IMR-90 (cell line): ENCODE results near the gene COL6A3. TPM values are rescaled to one million over a fixed set of nuclear protein-coding genes. Genes with fewer than 3 reads are reported as not detected.
A peak's percentile ranks its signal among the peaks of the same experiment; 100 is the strongest.

Experiments used
- ATAC-seq: fragments of 200-7000 bp; cut with Tn5 transposase; 2 replicates; pipeline ENCODE4 v1.9.1; 2020; ENCODE audit warnings: low read depth, mild to moderate bottlenecking, moderate library complexity
- BruUV-seq: library from RNA; stranded (reverse); fragments of 400-500 nt; replicated peaks from 2 replicates; lab custom pipeline; 2021; lab: Mats Ljungman, UMichigan
- CTCF ChIA-PET: fragments of 300-600 bp; formaldehyde crosslinking; extraction: SDS; loops from one replicate; lab custom pipeline; 2021; ENCODE audit warnings: antibody characterized with exemption; lab: Yijun Ruan, JAX
- POLR2A ChIA-PET: fragments of 300-600 bp; sonication (Branson Sonifier 250); formaldehyde crosslinking; loops from one replicate; lab custom pipeline; 2022; ENCODE audit warnings: antibody characterized with exemption; ENCODE audit not compliant: unreplicated experiment; lab: Charles Lee
- DNase-seq: peaks from one replicate; pipeline ENCODE4 v3.0.0; 2013
- H2AFZ ChIP-seq: replicated peaks from 2 replicates; pipeline ENCODE3; 2013; ENCODE audit warnings: low read length, mild to moderate bottlenecking; ENCODE audit not compliant: poor library complexity
- H2AK5ac ChIP-seq: 2 replicates; pipeline ENCODE4 v1.6.1; 2013; ENCODE audit warnings: low read depth, low read length, inconsistent platforms
- H2AK9ac ChIP-seq: replicated peaks from 2 replicates; pipeline ENCODE3; 2013; ENCODE audit warnings: mild to moderate bottlenecking, low read depth, low read length, moderate library complexity; ENCODE audit not compliant: poor library complexity
- H2BK120ac ChIP-seq: 2 replicates; pipeline ENCODE4 v1.6.1; 2013; ENCODE audit warnings: low read depth, low read length, inconsistent platforms
- H2BK15ac ChIP-seq: 3 replicates; pipeline ENCODE4 v1.6.1; 2013; ENCODE audit warnings: low read depth, low read length, inconsistent platforms
- H2BK20ac ChIP-seq: 2 replicates; pipeline ENCODE4 v1.6.1; 2013; ENCODE audit warnings: low read depth, mild to moderate bottlenecking, inconsistent platforms, low read length, moderate library complexity
- H2BK5ac ChIP-seq: 2 replicates; pipeline ENCODE4 v1.6.1; 2013; ENCODE audit warnings: mild to moderate bottlenecking, low read depth, low read length, inconsistent platforms; ENCODE audit not compliant: poor library complexity, severe bottlenecking
- H3K14ac ChIP-seq: replicated peaks from 2 replicates; pipeline ENCODE4 v1.6.1; 2013; ENCODE audit warnings: low read depth, low read length, inconsistent platforms
- H3K18ac ChIP-seq: 2 replicates; pipeline ENCODE4 v1.6.1; 2013; ENCODE audit warnings: low read depth, low read length, control low read depth
- H3K23ac ChIP-seq: 2 replicates; pipeline ENCODE4 v1.6.1; 2013; ENCODE audit warnings: low read depth, low read length, inconsistent platforms
- H3K27ac ChIP-seq: 2 replicates; pipeline ENCODE4 v1.5.1; 2013; ENCODE audit warnings: mild to moderate bottlenecking, control low read depth, low read length; ENCODE audit not compliant: insufficient read depth
- H3K27me3 ChIP-seq: 2 replicates; pipeline ENCODE4 v1.6.1; 2013; ENCODE audit warnings: low read length; ENCODE audit not compliant: control insufficient read depth, insufficient read depth
- H3K36me3 ChIP-seq: 2 replicates; pipeline ENCODE4 v1.6.1; 2013; ENCODE audit warnings: low read length, mixed read lengths; ENCODE audit not compliant: control insufficient read depth, insufficient read depth
- H3K4ac ChIP-seq: 2 replicates; pipeline ENCODE4 v1.6.1; 2013; ENCODE audit warnings: low read depth, low read length, inconsistent platforms
- H3K4me1 ChIP-seq: 2 replicates; pipeline ENCODE4 v1.6.1; 2013; ENCODE audit warnings: low read length, mixed read lengths; ENCODE audit not compliant: control insufficient read depth, insufficient read depth
- H3K4me2 ChIP-seq: 2 replicates; pipeline ENCODE4 v1.6.1; 2013; ENCODE audit warnings: low read depth, mild to moderate bottlenecking, control low read depth, low read length, moderate library complexity
- H3K4me3 ChIP-seq: 2 replicates; pipeline ENCODE4 v1.5.1; 2013; ENCODE audit warnings: low read depth, mild to moderate bottlenecking, control low read depth, low read length, moderate library complexity; ENCODE audit not compliant: insufficient read depth
- H3K56ac ChIP-seq: 2 replicates; pipeline ENCODE4 v1.6.1; 2013; ENCODE audit warnings: low read length, inconsistent platforms; ENCODE audit not compliant: insufficient read depth; ENCODE audit errors: extremely low read depth
- H3K79me1 ChIP-seq, 2 experiments: 2 replicates each; pipeline ENCODE4 v1.6.1; 2013; ENCODE audit warnings: low read length in 2 of 2, inconsistent platforms in 1 of 2, low read depth in 1 of 2
- H3K9ac ChIP-seq: 2 replicates; pipeline ENCODE4 v1.6.1; 2013; ENCODE audit warnings: low read depth, low read length, control low read depth
- H3K9me1 ChIP-seq: 2 replicates; pipeline ENCODE4 v1.6.1; 2013; ENCODE audit warnings: low read length, inconsistent platforms; ENCODE audit not compliant: insufficient read depth
- H3K9me3 ChIP-seq: 2 replicates; pipeline ENCODE4 v1.6.1; 2013; ENCODE audit warnings: low read length; ENCODE audit not compliant: control insufficient read depth, insufficient read depth
- H4K20me1 ChIP-seq: 2 replicates; pipeline ENCODE4 v1.6.1; 2013; ENCODE audit warnings: low read length, inconsistent platforms; ENCODE audit not compliant: insufficient read depth
- H4K5ac ChIP-seq: 2 replicates; pipeline ENCODE4 v1.6.1; 2013; ENCODE audit warnings: mild to moderate bottlenecking, low read depth, low read length, control low read depth
- H4K8ac ChIP-seq, 2 experiments: 2 replicates each; pipeline ENCODE4 v1.6.1; 2013; ENCODE audit warnings: low read depth in 2 of 2, low read length in 2 of 2, control low read depth in 1 of 2, inconsistent platforms in 1 of 2
- H4K91ac ChIP-seq: 2 replicates; pipeline ENCODE4 v1.6.1; 2013; ENCODE audit warnings: low read depth, low read length, inconsistent platforms; ENCODE audit not compliant: insufficient read depth
- BHLHE40 ChIP-seq: fragments of 150-350 bp; IDR thresholded peaks from 2 replicates; pipeline ENCODE4 v1.6.1; 2016; ENCODE audit warnings: mild to moderate bottlenecking, low read depth, low read length
- CHD1 ChIP-seq: IDR thresholded peaks from 2 replicates; pipeline ENCODE4 v1.6.1; 2012; ENCODE audit warnings: low read depth, low read length, improper control_type of control experiment
- CTCF ChIP-seq: conservative IDR thresholded peaks from 2 replicates; pipeline ENCODE4 v1.5.1; 2012; ENCODE audit warnings: mild to moderate bottlenecking, low read depth, low read length, improper control_type of control experiment
- ELK1 ChIP-seq: fragments of 150-350 bp; IDR thresholded peaks from 2 replicates; pipeline ENCODE4 v1.6.1; 2016; ENCODE audit warnings: low read depth, mild to moderate bottlenecking, low read length, moderate library complexity, borderline replicate concordance
- MAFK ChIP-seq: IDR thresholded peaks from 2 replicates; pipeline ENCODE4 v1.6.1; 2012; ENCODE audit warnings: low read depth, low read length, improper control_type of control experiment
- MAZ ChIP-seq: IDR thresholded peaks from 2 replicates; pipeline ENCODE4 v1.6.1; 2012; ENCODE audit warnings: low read depth, mild to moderate bottlenecking, low read length, improper control_type of control experiment, moderate library complexity, borderline replicate concordance
- MXI1 ChIP-seq: IDR thresholded peaks from 2 replicates; pipeline ENCODE4 v1.6.1; 2012; ENCODE audit warnings: low read depth, mild to moderate bottlenecking, low read length, moderate library complexity, borderline replicate concordance
- NFE2L2 ChIP-seq: fragments of 150-350 bp; IDR thresholded peaks from 2 replicates; pipeline ENCODE4 v1.6.1; 2016; ENCODE audit warnings: low read depth, mild to moderate bottlenecking, low read length
- POLR2A ChIP-seq: IDR thresholded peaks from 2 replicates; pipeline ENCODE4 v1.6.1; 2012; ENCODE audit warnings: mild to moderate bottlenecking, low read depth, low read length
- RAD21 ChIP-seq: IDR thresholded peaks from 2 replicates; pipeline ENCODE4 v1.6.1; 2012; ENCODE audit warnings: low read length, improper control_type of control experiment
- RCOR1 ChIP-seq: IDR thresholded peaks from 2 replicates; pipeline ENCODE4 v1.6.1; 2012; ENCODE audit warnings: mild to moderate bottlenecking, low read length, improper control_type of control experiment; ENCODE audit not compliant: insufficient replicate concordance
- RFX5 ChIP-seq: IDR thresholded peaks from 2 replicates; pipeline ENCODE4 v1.8.0; 2012; ENCODE audit warnings: low read depth, mild to moderate bottlenecking, low read length, moderate library complexity
- SMC3 ChIP-seq: fragments of 150-350 bp; IDR thresholded peaks from 2 replicates; pipeline ENCODE4 v1.6.1; 2016; ENCODE audit warnings: low read depth, mild to moderate bottlenecking, antibody characterized with exemption, low read length, moderate library complexity
- USF2 ChIP-seq: fragments of 150-350 bp; IDR thresholded peaks from 2 replicates; pipeline ENCODE4 v1.6.1; 2017; ENCODE audit warnings: mild to moderate bottlenecking, antibody characterized with exemption, low read length, low read depth
- WGBS, 2 experiments: methylation state at CpG; one replicate each; pipeline versions ENCODE4 v1.1.5 to v1.1.7; 2013; ENCODE audit warnings: missing lambda C conversion rate in 2 of 2; ENCODE audit not compliant: insufficient read length in 1 of 2; ENCODE audit errors: extremely low coverage in 2 of 2; 5-methylcytosine and 5-hydroxymethylcytosine counted together
- dilution Hi-C: fragments of 300-500 bp; cut with HindIII; formaldehyde crosslinking; loops from one replicate; pipeline ENCODE4 v1.14.3; 2018; ENCODE audit warnings: low sequenced_read_pairs; ENCODE audit not compliant: unreplicated experiment
- in situ Hi-C: fragments of 300-500 bp; cut with MboI; formaldehyde crosslinking; loops from 3 replicates; pipeline ENCODE4 v1.14.3; 2019; ENCODE audit warnings: low sequenced_read_pairs, inconsistent platforms, mixed read lengths
- intact Hi-C: fragments of 100-400 bp; cut with micrococcal nuclease; formaldehyde crosslinking; loops from 2 replicates; pipeline ENCODE4 v1.10.0; 2022
- polyA plus RNA-seq, 3 experiments: library from polyadenylated mRNA; depleted of rRNA; stranded (reverse); fragments of >200 nt; gene quantifications; 2 replicates each; pipeline ENCODE4 v1.2.3, GENCODE V29; 2012; ENCODE audit warnings: low replicate concordance in 1 of 3
- total RNA-seq: library from RNA; depleted of rRNA; stranded (reverse); fragments of >200 nt; gene quantifications from 2 replicates; pipeline ENCODE4 v1.2.3, GENCODE V29; 2012

COL6A3 gene
- total and polyA plus RNA-seq, 2 of the 4 experiments (the other 2 are of a cell fraction), result 964 to 1,855 TPM

GRCh38 chr2:237300739-237301138 is 113.2 kb downstream of the COL6A3 start:
- Histone ChIP-seq H3K9ac (no peak overlapping the region), H4K5ac (peak overlapping the region; percentile 40), H3K27ac (0 out of 2 replicates have a peak overlapping the region, but pooled peaks have one; percentile 10), H3K27me3 (no peaks in the 10 kb centered on the region), H3K4ac (peak overlapping the region; percentile 97), H4K20me1 (no peaks in the 10 kb centered on the region), H3K9me1 (peaks cover 41% of the 10 kb centered on the region), H2AFZ (no peak overlapping the region), H3K18ac (peak overlapping the region; percentile 80), H2BK120ac (peak overlapping the region; percentile 93), H3K4me1 (peaks cover 29% of the 10 kb centered on the region), H3K23ac (peak overlapping the region; percentile 64; the same call in 1 of the 2 replicates), H2AK5ac (peak overlapping the region; percentile 97), H4K91ac (peak overlapping the region; percentile 77), H3K4me3 (no peak overlapping the region), H3K56ac (no peak overlapping the region), H3K9me3 (peaks cover 1% of the 10 kb centered on the region; the same call in 1 of the 2 replicates), H3K4me2 (no peak overlapping the region), H3K36me3 (no peaks in the 10 kb centered on the region), H2BK20ac (peak overlapping the region; percentile 60), H3K14ac (peak overlapping the region; percentile 59), H3K79me1 (peaks cover 5 to 35% of the 10 kb centered on the region in 2 experiments; a peak in 3 of 4 replicates), H2BK15ac (peak overlapping the region; percentile 99), H4K8ac (peak overlapping the region; percentile 46 to 62; a peak in 3 of 4 replicates), H2AK9ac (peak overlapping the region; percentile 19), H2BK5ac (peak overlapping the region; percentile 43)
- ChIA-PET CTCF (no interaction called here), POLR2A (no interaction called here)
- intact Hi-C loops (no loop called here), in situ Hi-C loops (no loop called here), dilution Hi-C loops (no loop called here)
- TF ChIP-seq RCOR1 (no peak), MAFK (no peak), MXI1 (no peak), NFE2L2 (no peak), CTCF (no peak), ELK1 (no peak), RAD21 (no peak), SMC3 (no peak), RFX5 (no peak), USF2 (no peak), CHD1 (no peak), BHLHE40 (no peak), MAZ (no peak), POLR2A (no peak)
- 92% methylated on average over 2 of the region's 5 CpGs; no CpG with 5 or more reads in 1 of the 2 experiments for WGBS, 2 experiments
- no peak for ATAC-seq
- DNase-seq, result no peak
- no TSS peak for BruUV-seq
